ENCODE measurements around the gene ZNF653.

Gene ZNF653

GRCh38 chr19:11504502-11505031 lies 1.1 kb downstream of the ZNF653 start:
- no peak for DNase-seq (ENCODE audit: low read depth)
- TF ChIP-seq CTCF (IDR thresholded peaks at IDR 0.05; ENCODE audit: low read length, missing control alignments), result no peak

GRCh38 chr19:11499890-11500420 lies 5.7 kb downstream of the ZNF653 start:
- H3K4me3 ChIP-seq (replicated peaks; ENCODE audit: low read depth, low read length), result no peak overlapping the region
- no peak for TF ChIP-seq CTCF (IDR thresholded peaks at IDR 0.05; ENCODE audit: low read length, missing control alignments)
- DNase-seq (ENCODE audit: low read depth), result no peak

More at GRCh38 chr19:11504502-11505031, 1.1 kb downstream of the ZNF653 start:
- H3K4me3 ChIP-seq (replicated peaks; ENCODE audit: low read depth, low read length), result peak overlapping the region; percentile 65

GRCh38 chr19:11499220-11499726 lies 6.4 kb downstream of the ZNF653 start:
- TF ChIP-seq CTCF (IDR thresholded peaks at IDR 0.05; ENCODE audit: low read length, missing control alignments), result no peak
- no peak for DNase-seq (ENCODE audit: low read depth)

GRCh38 chr19:11496391-11497163 lies 9.1 kb downstream of the ZNF653 start:
- TF ChIP-seq CTCF (IDR thresholded peaks at IDR 0.05; ENCODE audit: low read length, missing control alignments), result peak; percentile 67
- peak; percentile 86 for DNase-seq (ENCODE audit: low read depth)
- no peak overlapping the region for H3K4me3 ChIP-seq (replicated peaks; ENCODE audit: low read depth, low read length)

More at GRCh38 chr19:11499220-11499726, 6.4 kb downstream of the ZNF653 start:
- no peak overlapping the region for H3K4me3 ChIP-seq (replicated peaks; ENCODE audit: low read depth, low read length)

- no peak for DNase-seq (ENCODE audit: low read depth)
- H3K4me3 ChIP-seq (replicated peaks; ENCODE audit: low read depth, low read length), result no peak overlapping the region
- TF ChIP-seq CTCF (IDR thresholded peaks at IDR 0.05; ENCODE audit: low read length, missing control alignments), result no peak
These were observed 9.8 kb downstream of the ZNF653 start for GRCh38 chr19:11495885-11496284.

- no peak for DNase-seq (ENCODE audit: low read depth)
- no peak for TF ChIP-seq CTCF (IDR thresholded peaks at IDR 0.05; ENCODE audit: low read length, missing control alignments)
- no peak overlapping the region for H3K4me3 ChIP-seq (replicated peaks; ENCODE audit: low read depth, low read length)
These were observed 10.2 kb downstream of the ZNF653 start for GRCh38 chr19:11495481-11495880.

All from fibroblast of pulmonary artery (primary cell).